C4-2B (cell line): Measurements from ENCODE around the gene ARMC9.

Experiments
- CTCF ChIP-seq: fragments of 450-650 bp; conservative IDR thresholded peaks from 2 replicates; pipeline ENCODE4 v1.5.1; 2017; ENCODE audit warnings: mild to moderate bottlenecking
- ZFX ChIP-seq: fragments of 450-650 bp; IDR thresholded peaks from 2 replicates; pipeline ENCODE4 v1.6.1; 2017

- TF ChIP-seq CTCF = no peak
- no peak for TF ChIP-seq ZFX
Measured at GRCh38 chr2:231221761-231222160, 23.3 kb downstream of the ARMC9 start.
